ENCODE data around the gene PDE4B. TPM values are rescaled to one million over a fixed set of nuclear protein-coding genes. Genes with fewer than 3 reads are reported as not detected.

The PDE4B gene
- total and polyA plus RNA-seq, 10 of the 15 experiments (the other 5 are each of a cell fraction or from before 2014, with no cell fraction given): 3.0 to 13.2 (median 5.7) TPM

GRCh38 chr1:66172272-66172671 lies 379.6 kb downstream of the PDE4B start:
- POLR2A ChIA-PET: no interaction called here
- Histone ChIP-seq H3K27ac (ENCODE audit: control insufficient read depth, insufficient read depth) (no peak overlapping the region), H3K9ac (ENCODE audit: control insufficient read depth, insufficient read depth, low read length) (no peak overlapping the region), H3K36me3 (ENCODE audit: control insufficient read depth in 2 of 2, insufficient read depth in 2 of 2, low read length in 1 of 2) (no peaks in the 10 kb centered on the region), H3K4me2 (ENCODE audit: control insufficient read depth, insufficient read depth) (no peak overlapping the region), H4K20me1 (ENCODE audit: control insufficient read depth, insufficient read depth) (no peaks in the 10 kb centered on the region), H3K4me1 (ENCODE audit: control insufficient read depth, insufficient read depth, low read length) (no peaks in the 10 kb centered on the region), H3K9me3 (replicated peaks; ENCODE audit: control insufficient read depth, insufficient read depth, low read length) (no peaks in the 10 kb centered on the region), H2AFZ (ENCODE audit: control insufficient read depth, low read depth, low read length) (no peak overlapping the region), H3K27me3 (replicated peaks in 1 of 2; ENCODE audit: control insufficient read depth in 2 of 2, insufficient read depth in 2 of 2, low read length in 1 of 2) (no peaks in the 10 kb centered on the region), H3K79me2 (ENCODE audit: control insufficient read depth, insufficient read depth, low read length) (no peaks in the 10 kb centered on the region), H3K4me3 (no peak overlapping the region)
- RAD21 ChIA-PET (ENCODE audit: unreplicated experiment): no interaction called here
- in situ Hi-C loops (cut with MboI) (no loop called here), intact Hi-C loops (cut with micrococcal nuclease; ENCODE audit: unreplicated experiment) (no loop called here)
- WGBS (ENCODE audit: insufficient coverage, insufficient replicate concordance, low lambda C conversion rate, missing lambda C conversion rate): 0% methylated on average over 1 of the region's 1 CpG
- SMC1A ChIA-PET (ENCODE audit: uncharacterized antibody, unreplicated experiment): interaction anchor here (0.9 to 1.6 kb wide), 2 partner anchors 10 to 19 kb away, joined by 3 to 5 read pairs; no protein-coding TSS in a partner anchor
- CTCF ChIA-PET: no interaction called here
- TF ChIP-seq WRNIP1 (IDR thresholded peaks at IDR 0.05; ENCODE audit: borderline replicate concordance, low read depth, low read length) (no peak), ZBTB33 (IDR thresholded peaks at IDR 0.05) (no peak), SRF (IDR thresholded peaks at IDR 0.05; ENCODE audit: low read depth in 2 of 2, low read length in 2 of 2) (no peak), POLR2AphosphoS5 (IDR thresholded peaks at IDR 0.05; ENCODE audit: low read length) (no peak), RB1 (IDR thresholded peaks at IDR 0.05; ENCODE audit: borderline replicate concordance) (no peak), SUPT20H (IDR thresholded peaks at IDR 0.05; ENCODE audit: borderline replicate concordance, control insufficient read depth, low read depth, low read length) (no peak), EZH2 (IDR thresholded peaks at IDR 0.05; ENCODE audit: borderline replicate concordance, control insufficient read depth, low read depth, low read length) (no peak)
- DNase-seq (ENCODE audit: low read depth, low spot score) (no peak), ATAC-seq (no peak), FAIRE-seq (no peak)
- no TSS peak for BruUV-seq (replicated peaks)

Data from GM12878 (cell line).